Medulla oblongata (tissue), 1 donor: ENCODE results near the gene PRPH.
"Not testable (repeated sequence)": the region's sequence is repeated elsewhere in the genome, so short reads cannot be mapped to it uniquely, and the experiment has no call there.

ENCODE experiments used
- DNase-seq: peaks from one replicate; pipeline ENCODE4 v3.0.0-alpha.2; 2015; ENCODE audit errors: extremely low spot score

The PRPH gene

GRCh38 chr12:49332891-49333371 lies 38.0 kb downstream of the PRPH start:
- no peak for DNase-seq

GRCh38 chr12:49333778-49334177 lies 38.8 kb downstream of the PRPH start:
- DNase-seq: not testable (repeated sequence)

GRCh38 chr12:49334226-49334625 lies 39.3 kb downstream of the PRPH start:
- DNase-seq: no peak

- DNase-seq: no peak
Measured at GRCh38 chr12:49334681-49335080, 39.7 kb downstream of the PRPH start.

GRCh38 chr12:49335118-49335954 lies 40.4 kb downstream of the PRPH start:
- no peak for DNase-seq

GRCh38 chr12:49335955-49336644 lies 41.2 kb downstream of the PRPH start:
- DNase-seq: no peak

GRCh38 chr12:49336645-49337584 lies 42.0 kb downstream of the PRPH start, which contains the start of gene C1QL4:
C1QL4 (minus strand) TSS chr12:49337188; CDS start chr12:49336477, 711 bp downstream.
- peak; percentile 82 for DNase-seq

GRCh38 chr12:49338830-49339463 lies 44.0 kb downstream of the PRPH start:
- DNase-seq: no peak

GRCh38 chr12:49339464-49339861 lies 44.5 kb downstream of the PRPH start:
- DNase-seq: no peak

GRCh38 chr12:49340095-49340870 lies 45.3 kb downstream of the PRPH start:
- DNase-seq: no peak

- no peak for DNase-seq
Measured at GRCh38 chr12:49340971-49341776, 46.2 kb downstream of the PRPH start.

GRCh38 chr12:49341777-49342065 lies 46.8 kb downstream of the PRPH start:
- no peak for DNase-seq

GRCh38 chr12:49342066-49342913 lies 47.3 kb downstream of the PRPH start:
- peak; percentile 77 for DNase-seq

- no peak for DNase-seq
Measured at GRCh38 chr12:49342914-49343731, 48.2 kb downstream of the PRPH start.

GRCh38 chr12:49344486-49345050 lies 49.6 kb downstream of the PRPH start:
- DNase-seq: no peak

GRCh38 chr12:49345051-49345824 lies 50.3 kb downstream of the PRPH start:
- no peak for DNase-seq
